ENCODE data around the gene SCN5A. TPM values are rescaled to one million over a fixed set of nuclear protein-coding genes. Genes with fewer than 3 reads are reported as not detected.

Gene SCN5A
- total and polyA plus RNA-seq, 2 of the 4 experiments (the other 2 are of a cell fraction): 1.9 to 2.0 TPM

GRCh38 chr3:38536671-38537070 is 112.8 kb downstream of the SCN5A start:
- ATAC-seq (ENCODE audit: low read depth): no peak
- H3K4me2 ChIP-seq (ENCODE audit: low read depth, low read length): no peak overlapping the region
- H2BK20ac ChIP-seq (ENCODE audit: low read depth, low read length): no peak overlapping the region
- no peak overlapping the region for H2BK15ac ChIP-seq (ENCODE audit: low read depth, low read length)
- no peak overlapping the region for H2BK120ac ChIP-seq (ENCODE audit: low read depth, low read length)
- no peak overlapping the region for H2AK5ac ChIP-seq (ENCODE audit: low read depth, low read length)
- no peak overlapping the region for H2BK5ac ChIP-seq (ENCODE audit: low read depth, low read length, poor library complexity, severe bottlenecking)
- no peak overlapping the region for H2AFZ ChIP-seq (replicated peaks; ENCODE audit: low read length, poor library complexity)
- 20% methylated on average over 1 of the region's 3 CpGs; no CpG with 5 or more reads in 1 of the 2 experiments for WGBS, 2 experiments (ENCODE audit: extremely low coverage in 2 of 2, insufficient read length in 1 of 2)
- H4K8ac ChIP-seq (ENCODE audit: low read depth in 2 of 2, low read length in 2 of 2): no peak overlapping the region
- no peaks in the 10 kb centered on the region; the same call in 1 of the 2 replicates for H3K36me3 ChIP-seq (ENCODE audit: control insufficient read depth, insufficient read depth, low read length)
- peaks cover 11% of the 10 kb centered on the region; the same call in 1 of the 2 replicates for H3K9me1 ChIP-seq (ENCODE audit: insufficient read depth, low read length)
- H4K5ac ChIP-seq (ENCODE audit: low read depth, low read length): no peak overlapping the region
- no peak overlapping the region for H3K27ac ChIP-seq (ENCODE audit: insufficient read depth, low read length)
- no peak overlapping the region for H3K4me3 ChIP-seq (ENCODE audit: insufficient read depth, low read depth, low read length)
- no peaks in the 10 kb centered on the region for H3K27me3 ChIP-seq (ENCODE audit: control insufficient read depth, insufficient read depth, low read length)
- intact Hi-C loops (cut with micrococcal nuclease): no loop called here
- no peaks in the 10 kb centered on the region for H4K20me1 ChIP-seq (ENCODE audit: insufficient read depth, low read length)
- no peaks in the 10 kb centered on the region for H3K79me1 ChIP-seq (ENCODE audit: low read depth in 1 of 2, low read length in 2 of 2)
- no peak overlapping the region for H3K9ac ChIP-seq (ENCODE audit: low read depth, low read length)
- H2AK9ac ChIP-seq (replicated peaks; ENCODE audit: low read depth, low read length, poor library complexity): no peak overlapping the region
- H4K91ac ChIP-seq (ENCODE audit: insufficient read depth, low read depth, low read length): no peak overlapping the region
- no peak overlapping the region for H3K23ac ChIP-seq (ENCODE audit: low read depth, low read length)
- H3K56ac ChIP-seq (ENCODE audit: extremely low read depth, insufficient read depth, low read length): no peak overlapping the region
- dilution Hi-C loops (cut with HindIII; ENCODE audit: low sequenced_read_pairs, unreplicated experiment): no loop called here
- H3K4me1 ChIP-seq (ENCODE audit: control insufficient read depth, insufficient read depth, low read length): 0 out of 2 replicates have a peak, but pooled peaks cover 2% of the 10 kb centered on the region
- no peaks in the 10 kb centered on the region for H3K9me3 ChIP-seq (ENCODE audit: control insufficient read depth, insufficient read depth, low read length)
- no peak overlapping the region for H3K18ac ChIP-seq (ENCODE audit: low read depth, low read length)
- TF ChIP-seq POLR2A (IDR thresholded peaks at IDR 0.05; ENCODE audit: low read depth, low read length) (no peak), CHD1 (IDR thresholded peaks at IDR 0.05; ENCODE audit: low read depth, low read length) (no peak), RFX5 (IDR thresholded peaks at IDR 0.05; ENCODE audit: low read depth, low read length) (no peak), BHLHE40 (IDR thresholded peaks at IDR 0.05; ENCODE audit: low read depth, low read length) (no peak), SMC3 (IDR thresholded peaks at IDR 0.05; ENCODE audit: low read depth, low read length) (no peak), RCOR1 (IDR thresholded peaks at IDR 0.05; ENCODE audit: insufficient replicate concordance, low read length) (no peak), MAFK (IDR thresholded peaks at IDR 0.05; ENCODE audit: low read depth, low read length) (no peak), CTCF (conservative IDR thresholded peaks at IDR 0.05; ENCODE audit: low read depth, low read length) (no peak), MAZ (IDR thresholded peaks at IDR 0.05; ENCODE audit: borderline replicate concordance, low read depth, low read length) (no peak), USF2 (IDR thresholded peaks at IDR 0.05; ENCODE audit: low read depth, low read length) (no peak), CEBPB (IDR thresholded peaks at IDR 0.05; ENCODE audit: low read depth, low read length) (no peak), NFE2L2 (IDR thresholded peaks at IDR 0.05; ENCODE audit: low read depth, low read length) (no peak), RAD21 (IDR thresholded peaks at IDR 0.05; ENCODE audit: low read length) (no peak), ELK1 (IDR thresholded peaks at IDR 0.05; ENCODE audit: borderline replicate concordance, low read depth, low read length) (no peak), FOS (IDR thresholded peaks at IDR 0.05; ENCODE audit: low read depth, low read length) (no peak), MXI1 (IDR thresholded peaks at IDR 0.05; ENCODE audit: borderline replicate concordance, low read depth, low read length) (no peak)
- CTCF ChIA-PET: interaction anchor here (1.5 kb wide), 1 partner anchor 15 kb away, joined by 7 read pairs; no protein-coding TSS in a partner anchor
- BruUV-seq (replicated peaks): no TSS peak
- no peak overlapping the region for H3K4ac ChIP-seq (ENCODE audit: low read depth, low read length)
- no peak for DNase-seq
- H3K14ac ChIP-seq (replicated peaks; ENCODE audit: low read depth, low read length): no peak overlapping the region
- POLR2A ChIA-PET (ENCODE audit: unreplicated experiment): no interaction called here
- in situ Hi-C loops (cut with MboI; ENCODE audit: low sequenced_read_pairs): loop anchor here (5.0 kb wide), 1 partner anchor 111 kb away; the partner anchor contains the start of gene SCN5A

All from IMR-90 (cell line).